Sciatic nerve (tissue), 2 donors: Measurements from ENCODE around the gene RHOV. TPM values are rescaled to one million over a fixed set of nuclear protein-coding genes. Genes with fewer than 3 reads are reported as not detected.

Source experiments
- ATAC-seq: fragments of 200-7000 bp; cut with Tn5 transposase; one replicate; pipeline ENCODE4 v1.9.1; 2020; ENCODE audit warnings: mild to moderate bottlenecking, moderate library complexity
- DNase-seq: peaks from one replicate; pipeline ENCODE4 v3.0.0-alpha.2; 2020; ENCODE audit warnings: low spot score
- intact Hi-C: fragments of 100-400 bp; cut with DNase I; formaldehyde crosslinking; loops from one replicate; pipeline ENCODE4 v1.14.2; 2022
- total RNA-seq: library from RNA; stranded (reverse); fragmentation: NEBNext Ultra II Directional; extraction: Animal tissue kit (Norgen Biotek cat#: 25700); gene quantifications from one replicate; pipeline ENCODE4 v1.2.1, GENCODE V29; 2021
- donor health status: DM: no; HTN: no; CAD: no.
- donor health status: DM: no; HTN: no; CAD: no.

The RHOV gene
- total RNA-seq, 1 donor from 2014 or later, result 0.22 TPM

- intact Hi-C loops, result loop anchor here (10.0 kb wide), 1 partner anchor 278 kb away; no protein-coding TSS in a partner anchor
- peak; percentile 89 for DNase-seq
- ATAC-seq, result peak; percentile 86
Observed at GRCh38 chr15:40906091-40906990, 32.3 kb upstream of the RHOV start.

GRCh38 chr15:40904552-40905201 lies 30.6 kb upstream of the RHOV start:
- ATAC-seq, result no peak
- intact Hi-C loops, result loop anchor here (5.0 to 10.0 kb wide), 2 partner anchors 118 to 280 kb away; no protein-coding TSS in a partner anchor
- no peak for DNase-seq

GRCh38 chr15:40902605-40903561 lies 28.8 kb upstream of the RHOV start:
- no peak for ATAC-seq

GRCh38 chr15:40901053-40901443 lies 27.0 kb upstream of the RHOV start:
- no peak for DNase-seq
- ATAC-seq, result no peak
- intact Hi-C loops, result loop anchor here (5.0 to 10.0 kb wide), 2 partner anchors 121 to 284 kb away; no protein-coding TSS in a partner anchor

More at GRCh38 chr15:40902605-40903561, 28.8 kb upstream of the RHOV start:
- intact Hi-C loops, result loop anchor here (5.0 to 10.0 kb wide), 2 partner anchors 119 to 282 kb away; no protein-coding TSS in a partner anchor
- DNase-seq, result no peak

- DNase-seq (no peak), ATAC-seq (no peak)
- intact Hi-C loops, result loop anchor here (5.0 to 10.0 kb wide), 2 partner anchors 122 to 284 kb away; no protein-coding TSS in a partner anchor
Observed at GRCh38 chr15:40900256-40901052, 26.4 kb upstream of the RHOV start.

GRCh38 chr15:40899536-40900207 lies 25.6 kb upstream of the RHOV start:
- DNase-seq (no peak), ATAC-seq (no peak)
- intact Hi-C loops, result loop anchor here (5.0 to 10.0 kb wide), 2 partner anchors 123 to 285 kb away; no protein-coding TSS in a partner anchor

- intact Hi-C loops, result no loop called here
- ATAC-seq (peak; percentile 52), DNase-seq (no peak)
Observed at GRCh38 chr15:40894681-40895448, 20.8 kb upstream of the RHOV start.

GRCh38 chr15:40893733-40894680 lies 20.0 kb upstream of the RHOV start, which contains the start of gene VPS18:
Gene VPS18, plus strand, starts transcription at chr15:40894450. Its CDS starts 319 bp downstream, at chr15:40894769.
- ATAC-seq (peak; percentile 99), DNase-seq (peak; percentile 99)
- intact Hi-C loops, result no loop called here

GRCh38 chr15:40893019-40893670 lies 19.1 kb upstream of the RHOV start:
- DNase-seq (no peak), ATAC-seq (no peak)
- intact Hi-C loops, result no loop called here

- intact Hi-C loops, result no loop called here
Observed at GRCh38 chr15:40892447-40893012, 18.5 kb upstream of the RHOV start.

GRCh38 chr15:40891810-40892446 lies 17.9 kb upstream of the RHOV start:
- no peak for DNase-seq
- ATAC-seq, result no peak
- intact Hi-C loops, result no loop called here

More at GRCh38 chr15:40892447-40893012, 18.5 kb upstream of the RHOV start:
- no peak for ATAC-seq
- no peak for DNase-seq

GRCh38 chr15:40891138-40891537 lies 17.1 kb upstream of the RHOV start:
- intact Hi-C loops, result no loop called here
- ATAC-seq, result no peak
- no peak for DNase-seq

- no peak for ATAC-seq
- intact Hi-C loops, result no loop called here
- no peak for DNase-seq
Observed at GRCh38 chr15:40889112-40889511, 15.1 kb upstream of the RHOV start.

GRCh38 chr15:40886586-40886985 lies 12.6 kb upstream of the RHOV start:
- ATAC-seq (no peak), DNase-seq (no peak)
- intact Hi-C loops, result no loop called here
